GM19324 (cell line): ENCODE results near the gene NCOA1.
A peak's percentile ranks its signal among the peaks of the same experiment; 100 is the strongest.
"Not testable (repeated sequence)": the region's sequence is repeated elsewhere in the genome, so short reads cannot be mapped to it uniquely, and the experiment has no call there.

Experiments
- ATAC-seq: cut with Tn5 transposase; IDR thresholded peaks from one replicate; pipeline ENCODE4 v1.9.1; 2021; ENCODE audit warnings: mild to moderate bottlenecking, moderate library complexity; ENCODE audit not compliant: unreplicated experiment, low FRiP score

Gene NCOA1

GRCh38 chr2:24473626-24474025 lies 17.4 kb upstream of the NCOA1 start:
- ATAC-seq: no peak

GRCh38 chr2:24474053-24474452 lies 17.0 kb upstream of the NCOA1 start:
- no peak for ATAC-seq

- no peak for ATAC-seq
Observed at GRCh38 chr2:24477229-24477628, 13.8 kb upstream of the NCOA1 start.

- ATAC-seq: no peak
Observed at GRCh38 chr2:24478243-24478642, 12.8 kb upstream of the NCOA1 start.

GRCh38 chr2:24480245-24480644 lies 10.8 kb upstream of the NCOA1 start:
- no peak for ATAC-seq

GRCh38 chr2:24482251-24482971 lies 8.6 kb upstream of the NCOA1 start:
- ATAC-seq: no peak

GRCh38 chr2:24482972-24483300 lies 8.1 kb upstream of the NCOA1 start:
- ATAC-seq: no peak

GRCh38 chr2:24484677-24485076 lies 6.4 kb upstream of the NCOA1 start:
- ATAC-seq: not testable (repeated sequence)

- no peak for ATAC-seq
Observed at GRCh38 chr2:24485197-24485596, 5.9 kb upstream of the NCOA1 start.

GRCh38 chr2:24486636-24487205 lies 4.3 kb upstream of the NCOA1 start:
- no peak for ATAC-seq

GRCh38 chr2:24489465-24490180 lies 1.4 kb upstream of the NCOA1 start:
- ATAC-seq: no peak

GRCh38 chr2:24490181-24490689 lies 819 bp upstream of the NCOA1 start:
- ATAC-seq: no peak

GRCh38 chr2:24491542-24492420 lies 727 bp downstream of the NCOA1 start:
- peak; percentile 42 for ATAC-seq

- no peak for ATAC-seq
Observed at GRCh38 chr2:24492421-24493279, 1.6 kb downstream of the NCOA1 start.

- ATAC-seq: no peak
Observed at GRCh38 chr2:24493713-24494112, 2.7 kb downstream of the NCOA1 start.

- no peak for ATAC-seq
Observed at GRCh38 chr2:24494410-24494809, 3.4 kb downstream of the NCOA1 start.

GRCh38 chr2:24495451-24495850 lies 4.4 kb downstream of the NCOA1 start:
- ATAC-seq: no peak

- no peak for ATAC-seq
Observed at GRCh38 chr2:24496959-24497358, 5.9 kb downstream of the NCOA1 start.

- no peak for ATAC-seq
Observed at GRCh38 chr2:24497685-24498084, 6.6 kb downstream of the NCOA1 start.

GRCh38 chr2:24498121-24498520 lies 7.1 kb downstream of the NCOA1 start:
- no peak for ATAC-seq
